ENCODE data around the gene CD276.

Gene CD276

DNA sequence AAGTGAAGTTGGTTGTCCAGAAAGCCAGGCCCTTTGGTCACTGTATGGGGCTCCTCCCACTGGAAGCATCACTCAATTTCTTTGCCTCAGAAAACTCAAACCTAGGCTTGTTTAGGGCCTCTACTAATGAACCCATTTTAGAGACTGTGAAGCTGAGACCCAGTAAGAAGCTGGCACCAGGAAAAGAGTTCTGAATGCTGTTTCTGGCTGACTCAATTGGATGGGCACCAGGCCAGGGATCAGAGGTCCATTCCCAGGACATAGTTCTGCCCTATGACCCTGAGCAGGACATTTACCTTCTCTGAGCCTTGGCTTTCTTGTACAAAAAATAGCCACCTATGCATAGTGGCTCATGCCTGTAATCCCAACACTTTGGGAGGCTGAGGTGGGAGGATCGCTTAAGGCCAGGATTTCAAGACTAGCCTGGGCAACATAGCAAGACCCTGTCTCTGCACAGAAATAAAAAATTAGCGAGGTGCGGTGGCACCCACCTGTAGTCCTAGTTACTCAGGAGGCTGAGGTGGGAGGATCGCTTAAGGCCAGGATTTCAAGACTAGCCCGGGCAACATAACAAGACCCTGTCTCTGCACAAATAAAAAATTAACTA is 30.6 kb downstream of the CD276 start:
- H3K27ac ChIP-seq = no peak overlapping the region
- TF ChIP-seq, protein P1, sequence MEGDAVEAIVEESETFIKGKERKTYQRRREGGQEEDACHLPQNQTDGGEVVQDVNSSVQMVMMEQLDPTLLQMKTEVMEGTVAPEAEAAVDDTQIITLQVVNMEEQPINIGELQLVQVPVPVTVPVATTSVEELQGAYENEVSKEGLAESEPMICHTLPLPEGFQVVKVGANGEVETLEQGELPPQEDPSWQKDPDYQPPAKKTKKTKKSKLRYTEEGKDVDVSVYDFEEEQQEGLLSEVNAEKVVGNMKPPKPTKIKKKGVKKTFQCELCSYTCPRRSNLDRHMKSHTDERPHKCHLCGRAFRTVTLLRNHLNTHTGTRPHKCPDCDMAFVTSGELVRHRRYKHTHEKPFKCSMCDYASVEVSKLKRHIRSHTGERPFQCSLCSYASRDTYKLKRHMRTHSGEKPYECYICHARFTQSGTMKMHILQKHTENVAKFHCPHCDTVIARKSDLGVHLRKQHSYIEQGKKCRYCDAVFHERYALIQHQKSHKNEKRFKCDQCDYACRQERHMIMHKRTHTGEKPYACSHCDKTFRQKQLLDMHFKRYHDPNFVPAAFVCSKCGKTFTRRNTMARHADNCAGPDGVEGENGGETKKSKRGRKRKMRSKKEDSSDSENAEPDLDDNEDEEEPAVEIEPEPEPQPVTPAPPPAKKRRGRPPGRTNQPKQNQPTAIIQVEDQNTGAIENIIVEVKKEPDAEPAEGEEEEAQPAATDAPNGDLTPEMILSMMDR (IDR thresholded peaks at IDR 0.05) = no peak

- TF ChIP-seq, protein P1 (IDR thresholded peaks at IDR 0.05) = no peak
- TF ChIP-seq ZFX (IDR thresholded peaks at IDR 0.05; ENCODE audit: borderline replicate concordance) = no peak
- no peak overlapping the region for H3K27ac ChIP-seq
Observed at GRCh38 chr15:73715417-73715816, 31.2 kb downstream of the CD276 start.

DNA sequence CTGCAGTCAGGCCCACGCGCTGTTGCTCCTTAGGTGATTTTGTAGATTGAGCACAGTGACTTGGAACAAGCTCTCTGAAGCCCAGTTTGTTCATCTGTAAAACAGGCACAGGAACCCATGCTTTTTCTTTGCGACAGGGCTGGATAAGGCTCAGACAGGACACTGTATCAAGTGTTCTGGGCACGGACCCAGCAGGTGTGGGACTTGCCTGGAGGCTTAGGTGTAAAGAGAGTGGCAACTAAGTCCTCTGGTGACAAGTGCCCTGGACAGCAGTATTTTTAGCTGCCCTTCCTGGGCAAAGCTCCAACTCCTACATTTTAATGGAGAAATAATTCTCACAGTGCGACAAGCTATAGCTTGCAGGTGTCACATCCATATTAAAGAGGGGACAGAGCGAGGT is 32.2 kb downstream of the CD276 start:
- H3K27ac ChIP-seq = no peak overlapping the region
- TF ChIP-seq ZFX (IDR thresholded peaks at IDR 0.05; ENCODE audit: borderline replicate concordance) = no peak
- TF ChIP-seq, protein P1 (IDR thresholded peaks at IDR 0.05) = no peak

- TF ChIP-seq ZFX (IDR thresholded peaks at IDR 0.05; ENCODE audit: borderline replicate concordance) = no peak
- TF ChIP-seq, protein P1 (IDR thresholded peaks at IDR 0.05) = no peak
- no peak overlapping the region for H3K27ac ChIP-seq
Observed at GRCh38 chr15:73717206-73717605, 33.0 kb downstream of the CD276 start.

DNA sequence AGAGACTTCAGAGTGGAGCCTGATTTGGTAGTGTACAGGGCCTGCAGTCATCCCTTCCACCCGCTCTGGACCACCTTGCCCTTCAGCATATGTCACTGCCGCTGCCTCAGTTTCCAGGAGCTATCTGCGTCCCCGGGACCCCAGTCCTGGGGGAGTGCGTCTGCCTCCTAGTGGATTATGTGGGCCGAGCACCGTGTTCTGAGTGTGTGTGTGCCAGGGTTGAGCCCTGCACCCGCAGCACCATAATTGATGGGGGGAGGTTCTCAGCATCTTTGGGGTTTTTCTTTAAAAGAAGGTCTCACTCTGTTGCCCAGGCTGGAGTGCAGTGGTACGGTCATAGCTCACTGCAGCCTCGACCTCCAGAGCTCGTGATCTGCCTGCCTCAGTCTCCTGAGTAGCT is 33.6 kb downstream of the CD276 start:
- TF ChIP-seq, protein P1 (IDR thresholded peaks at IDR 0.05) = peak; percentile 22; the same call in 1 of the 2 replicates
- no peak for TF ChIP-seq ZFX (IDR thresholded peaks at IDR 0.05; ENCODE audit: borderline replicate concordance)
- no peak overlapping the region for H3K27ac ChIP-seq

DNA sequence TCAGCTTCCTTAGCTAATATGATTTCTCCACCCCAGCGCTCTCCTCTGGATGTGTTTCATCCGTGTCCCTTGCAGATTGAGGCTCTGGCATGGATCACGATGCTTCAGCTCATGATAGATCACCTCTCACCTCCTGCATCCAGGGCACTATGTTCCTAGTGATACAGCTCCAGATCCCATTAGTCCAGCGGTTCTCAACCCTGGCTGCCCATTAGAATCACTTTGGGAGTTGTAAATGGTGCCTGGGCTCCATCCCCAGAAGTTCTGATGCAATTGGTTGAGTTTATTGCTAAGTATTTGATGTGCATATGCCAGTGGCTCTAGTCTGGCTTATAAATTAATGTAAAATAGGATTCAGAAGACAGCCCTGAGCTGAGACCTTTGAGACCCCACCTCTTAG is 34.5 kb downstream of the CD276 start:
- TF ChIP-seq, protein P1 (IDR thresholded peaks at IDR 0.05) = no peak
- TF ChIP-seq ZFX (IDR thresholded peaks at IDR 0.05; ENCODE audit: borderline replicate concordance) = no peak
- no peak overlapping the region for H3K27ac ChIP-seq

GRCh38 chr15:73722425-73722824 is 38.2 kb downstream of the CD276 start:
- no peak for TF ChIP-seq ZFX (IDR thresholded peaks at IDR 0.05; ENCODE audit: borderline replicate concordance)
- TF ChIP-seq, protein P1 (IDR thresholded peaks at IDR 0.05) = no peak

More at GRCh38 chr15:73722425-73722824, 38.2 kb downstream of the CD276 start:
- H3K27ac ChIP-seq = no peak overlapping the region
